SU-DHL-6 (cell line): ENCODE results near the gene FBXO4.

ENCODE experiments used
- CTCF ChIP-seq: fragments of 200-600 bp; sonication (generic); IDR thresholded peaks from one replicate; pipeline ENCODE4 v1.5.1; 2017; ENCODE audit warnings: antibody characterized with exemption, mild to moderate bottlenecking, low read length, moderate library complexity; ENCODE audit not compliant: insufficient read depth, poor library complexity, severe bottlenecking
- EZH2phosphoT487 ChIP-seq: fragments of 200-600 bp; sonication (generic), shearing (Covaris generic); conservative IDR thresholded peaks from 2 replicates; pipeline ENCODE4 v1.6.1; 2018; ENCODE audit warnings: mild to moderate bottlenecking, antibody characterized with exemption, low read length, moderate library complexity, mixed read lengths

DNA sequence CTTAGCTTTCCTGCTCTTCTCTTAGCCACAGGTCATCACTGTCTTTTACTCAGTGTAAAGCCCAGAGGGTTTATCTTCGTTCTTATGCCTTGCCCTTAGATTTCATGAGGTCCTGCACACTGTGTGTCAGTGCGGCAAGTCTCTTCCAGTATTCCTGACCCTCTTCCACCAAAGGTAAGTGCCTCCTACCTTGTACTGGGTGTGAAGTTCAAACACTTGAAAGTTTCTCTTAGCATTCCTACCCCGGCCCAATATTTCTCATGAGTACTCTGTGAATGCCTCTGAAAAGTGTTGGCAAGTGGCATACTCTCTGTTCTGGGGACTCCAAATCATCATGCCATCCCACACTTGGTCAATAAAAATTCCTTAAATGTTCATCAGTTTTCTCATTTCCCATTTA, 37.4 kb downstream of the FBXO4 start:
- TF ChIP-seq CTCF (no peak), EZH2phosphoT487 (no peak)
